Measurements from ENCODE around the gene RIT2. TPM values are rescaled to one million over a fixed set of nuclear protein-coding genes. Genes with fewer than 3 reads are reported as not detected.

The RIT2 gene
- polyA plus RNA-seq, 1 donor from 2014 or later, result 1.1 TPM

GRCh38 chr18:42937436-42937835, 178.0 kb downstream of the RIT2 start:
- Histone ChIP-seq H3K9me3 (ENCODE audit: low read length) (no peaks in the 10 kb centered on the region), H3K9ac (ENCODE audit: low read length) (no peak overlapping the region), H3K4me3 (ENCODE audit: low read length) (no peak overlapping the region), H3K9me2 (ENCODE audit: insufficient read depth, low read length) (no peaks in the 10 kb centered on the region), H2AFZ (ENCODE audit: low read depth, low read length) (no peak overlapping the region), H3K36me3 (ENCODE audit: insufficient read depth, low read length) (no peaks in the 10 kb centered on the region), H3K27ac (ENCODE audit: low read length) (no peak overlapping the region), H4K20me1 (ENCODE audit: insufficient read depth) (no peaks in the 10 kb centered on the region), H3K79me2 (replicated peaks; ENCODE audit: insufficient read depth, low read length) (no peaks in the 10 kb centered on the region), H3F3A (ENCODE audit: insufficient read depth, low read length, poor library complexity, severe bottlenecking) (no peaks in the 10 kb centered on the region), H3K4me2 (ENCODE audit: low read length) (no peak overlapping the region), H3K27me3 (ENCODE audit: insufficient read depth, low read depth, low read length) (no peaks in the 10 kb centered on the region)
- TF ChIP-seq RAD21 (conservative IDR thresholded peaks at IDR 0.05) (no peak), REST (IDR thresholded peaks at IDR 0.05; ENCODE audit: borderline replicate concordance) (no peak), POLR2AphosphoS5 (IDR thresholded peaks at IDR 0.05) (no peak), SMC3 (conservative IDR thresholded peaks at IDR 0.05; ENCODE audit: poor library complexity) (no peak), CTCF (IDR thresholded peaks at IDR 0.05; ENCODE audit: poor library complexity, severe bottlenecking) (no peak)

GRCh38 chr18:42936289-42936688, 179.2 kb downstream of the RIT2 start:
- Histone ChIP-seq H3K4me3 (ENCODE audit: low read length) (no peak overlapping the region), H3K27ac (ENCODE audit: low read length) (no peak overlapping the region), H3K9me2 (ENCODE audit: insufficient read depth, low read length) (no peaks in the 10 kb centered on the region), H2AFZ (ENCODE audit: low read depth, low read length) (no peak overlapping the region), H3K9me3 (ENCODE audit: low read length) (no peaks in the 10 kb centered on the region), H3K27me3 (ENCODE audit: insufficient read depth, low read depth, low read length) (no peaks in the 10 kb centered on the region), H4K20me1 (ENCODE audit: insufficient read depth) (no peaks in the 10 kb centered on the region), H3K4me2 (ENCODE audit: low read length) (no peak overlapping the region), H3K9ac (ENCODE audit: low read length) (no peak overlapping the region), H3K79me2 (replicated peaks; ENCODE audit: insufficient read depth, low read length) (no peaks in the 10 kb centered on the region), H3K36me3 (ENCODE audit: insufficient read depth, low read length) (no peaks in the 10 kb centered on the region), H3F3A (ENCODE audit: insufficient read depth, low read length, poor library complexity, severe bottlenecking) (no peaks in the 10 kb centered on the region)
- TF ChIP-seq EP300 (conservative IDR thresholded peaks at IDR 0.05; ENCODE audit: poor library complexity, severe bottlenecking) (no peak), SMC3 (conservative IDR thresholded peaks at IDR 0.05; ENCODE audit: poor library complexity) (no peak), POLR2AphosphoS5 (IDR thresholded peaks at IDR 0.05) (no peak), RAD21 (conservative IDR thresholded peaks at IDR 0.05) (no peak), MXI1 (conservative IDR thresholded peaks at IDR 0.05; ENCODE audit: poor library complexity, severe bottlenecking) (no peak), CTCF (IDR thresholded peaks at IDR 0.05; ENCODE audit: poor library complexity, severe bottlenecking) (no peak), TAF1 (IDR thresholded peaks at IDR 0.05; ENCODE audit: low read depth) (no peak), REST (IDR thresholded peaks at IDR 0.05; ENCODE audit: borderline replicate concordance) (no peak), EZH2 (IDR thresholded peaks at IDR 0.05; ENCODE audit: borderline replicate concordance, insufficient read depth, low read length, poor library complexity, severe bottlenecking) (no peak)
